Mesothelial cell of epicardium (in vitro differentiated cells): ENCODE results near the gene OLFML1. TPM values are rescaled to one million over a fixed set of nuclear protein-coding genes. Genes with fewer than 3 reads are reported as not detected.

ENCODE experiments used
- DNase-seq, 2 experiments: peaks; one replicate each; pipeline ENCODE4 v3.0.0; 2021; ENCODE audit warnings: low spot score in 2 of 2; ENCODE audit not compliant: unreplicated experiment in 2 of 2
- H3K27ac Mint-ChIP-seq: 2 replicates; pipeline ENCODE4 v1.8.0; 2021; ENCODE audit warnings: mixed read lengths
- H3K27me3 Mint-ChIP-seq: 2 replicates; pipeline ENCODE4 v1.8.0; 2021; ENCODE audit warnings: low read depth, mixed read lengths
- H3K36me3 Mint-ChIP-seq: 2 replicates; pipeline ENCODE4 v1.8.0; 2021; ENCODE audit warnings: mixed read lengths
- H3K4me1 Mint-ChIP-seq: 2 replicates; pipeline ENCODE4 v1.8.0; 2021; ENCODE audit warnings: mixed read lengths
- H3K4me3 Mint-ChIP-seq: 2 replicates; pipeline ENCODE4 v1.8.0; 2021; ENCODE audit warnings: mild to moderate bottlenecking, moderate library complexity, mixed read lengths
- H3K9me3 Mint-ChIP-seq: 2 replicates; pipeline ENCODE4 v1.8.0; 2021; ENCODE audit warnings: mixed read lengths
- total RNA-seq: library from RNA; stranded (reverse); gene quantifications from 3 replicates; pipeline ENCODE4 v1.2.1, GENCODE V29; 2021
- TF ChIP-seq, protein P1 (sequence below): fragments of 200-600 bp; sonication (generic); IDR thresholded peaks from one replicate; pipeline ENCODE4 v1.5.0; 2021; ENCODE audit warnings: antibody characterized with exemption; ENCODE audit not compliant: unreplicated experiment

Gene OLFML1
- total RNA-seq, 1 donor from 2014 or later, result 45.3 TPM

DNA sequence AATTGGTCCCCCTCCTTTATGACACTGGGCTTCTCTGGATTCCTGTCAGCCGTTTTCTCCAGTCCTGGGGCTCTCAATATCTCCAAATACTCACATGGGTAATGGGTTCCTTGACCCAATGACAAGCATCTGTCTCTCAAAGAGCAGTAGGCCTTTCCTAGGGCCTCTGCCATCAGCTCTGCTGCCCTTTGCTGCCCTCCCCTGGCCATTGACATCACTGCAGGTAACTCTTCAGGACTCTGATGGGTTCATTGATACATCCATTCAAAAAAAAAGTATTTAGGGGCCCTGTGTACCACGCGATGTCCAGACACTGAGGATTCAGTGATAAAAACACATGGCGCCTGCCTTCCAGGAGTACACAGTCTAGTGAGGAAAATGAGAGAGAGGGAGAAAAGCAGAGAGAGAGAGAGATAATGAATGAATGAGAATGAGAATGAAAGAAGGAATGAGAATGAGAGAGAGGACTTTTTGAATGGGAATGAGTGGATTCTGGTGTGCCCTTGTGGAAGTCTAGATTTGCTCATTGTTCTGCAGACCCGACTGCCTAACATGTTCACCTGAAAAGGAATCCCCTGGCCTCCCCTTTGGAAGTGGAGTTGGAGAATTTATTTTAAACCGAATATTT, 42.6 kb upstream of the OLFML1 start:
- Mint-ChIP-seq H3K27me3 (no peaks in the 10 kb centered on the region), H3K36me3 (peaks cover 10% of the 10 kb centered on the region), H3K27ac (no peak overlapping the region), H3K4me3 (no peak overlapping the region), H3K4me1 (peaks cover 21% of the 10 kb centered on the region), H3K9me3 (no peaks in the 10 kb centered on the region)
- DNase-seq, result peak; percentile 57 to 85
- TF ChIP-seq, protein P1, sequence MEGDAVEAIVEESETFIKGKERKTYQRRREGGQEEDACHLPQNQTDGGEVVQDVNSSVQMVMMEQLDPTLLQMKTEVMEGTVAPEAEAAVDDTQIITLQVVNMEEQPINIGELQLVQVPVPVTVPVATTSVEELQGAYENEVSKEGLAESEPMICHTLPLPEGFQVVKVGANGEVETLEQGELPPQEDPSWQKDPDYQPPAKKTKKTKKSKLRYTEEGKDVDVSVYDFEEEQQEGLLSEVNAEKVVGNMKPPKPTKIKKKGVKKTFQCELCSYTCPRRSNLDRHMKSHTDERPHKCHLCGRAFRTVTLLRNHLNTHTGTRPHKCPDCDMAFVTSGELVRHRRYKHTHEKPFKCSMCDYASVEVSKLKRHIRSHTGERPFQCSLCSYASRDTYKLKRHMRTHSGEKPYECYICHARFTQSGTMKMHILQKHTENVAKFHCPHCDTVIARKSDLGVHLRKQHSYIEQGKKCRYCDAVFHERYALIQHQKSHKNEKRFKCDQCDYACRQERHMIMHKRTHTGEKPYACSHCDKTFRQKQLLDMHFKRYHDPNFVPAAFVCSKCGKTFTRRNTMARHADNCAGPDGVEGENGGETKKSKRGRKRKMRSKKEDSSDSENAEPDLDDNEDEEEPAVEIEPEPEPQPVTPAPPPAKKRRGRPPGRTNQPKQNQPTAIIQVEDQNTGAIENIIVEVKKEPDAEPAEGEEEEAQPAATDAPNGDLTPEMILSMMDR, result peak; percentile 70

DNA sequence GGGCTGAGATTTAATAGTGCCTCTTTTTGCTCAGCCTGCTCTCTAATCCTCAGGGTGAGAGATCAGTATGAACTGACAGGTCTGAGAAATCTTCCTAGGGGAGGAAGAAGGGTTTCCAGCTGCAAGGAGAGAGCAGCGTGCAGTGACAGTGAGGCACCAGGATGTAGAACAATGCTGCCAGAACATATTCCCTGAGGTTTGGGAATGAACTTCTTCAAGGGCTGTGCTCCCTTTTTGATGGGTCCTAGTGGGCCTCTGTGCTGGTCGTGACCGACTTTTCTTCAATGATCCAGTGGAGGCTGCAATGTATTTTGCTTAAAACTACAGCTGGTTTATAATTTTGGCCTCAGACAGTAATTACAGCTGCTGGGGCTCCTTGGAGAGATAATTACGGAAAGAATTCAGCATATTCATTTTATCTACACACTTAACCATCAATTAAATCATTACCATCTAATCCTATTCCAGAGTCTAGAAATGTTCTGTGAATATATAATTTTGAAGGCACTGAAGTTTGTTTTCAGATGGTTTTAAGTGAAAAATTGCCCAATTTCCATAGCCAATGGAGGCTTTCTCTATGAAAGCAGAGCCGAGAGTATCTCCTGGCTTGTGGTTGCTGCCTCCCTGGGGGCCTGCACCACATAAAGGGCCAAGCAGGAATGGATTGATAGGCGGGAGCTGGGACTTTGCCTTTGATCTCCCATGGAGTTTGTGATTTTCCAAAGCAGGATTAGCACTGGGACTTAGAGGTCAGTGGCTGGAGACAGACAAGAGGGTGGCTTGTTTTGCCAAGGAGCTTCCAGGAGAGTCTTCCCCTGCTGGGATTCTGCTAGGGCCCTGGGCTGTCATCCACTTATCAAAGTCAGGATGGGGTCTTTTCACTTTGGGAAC, 41.0 kb upstream of the OLFML1 start:
- TF ChIP-seq, protein P1, result no peak
- Mint-ChIP-seq H3K4me1 (peaks cover 32% of the 10 kb centered on the region), H3K9me3 (no peaks in the 10 kb centered on the region), H3K27me3 (no peaks in the 10 kb centered on the region), H3K4me3 (no peak overlapping the region), H3K27ac (peak overlapping the region; percentile 60), H3K36me3 (peaks cover 10% of the 10 kb centered on the region)
- DNase-seq, result no peak

DNA sequence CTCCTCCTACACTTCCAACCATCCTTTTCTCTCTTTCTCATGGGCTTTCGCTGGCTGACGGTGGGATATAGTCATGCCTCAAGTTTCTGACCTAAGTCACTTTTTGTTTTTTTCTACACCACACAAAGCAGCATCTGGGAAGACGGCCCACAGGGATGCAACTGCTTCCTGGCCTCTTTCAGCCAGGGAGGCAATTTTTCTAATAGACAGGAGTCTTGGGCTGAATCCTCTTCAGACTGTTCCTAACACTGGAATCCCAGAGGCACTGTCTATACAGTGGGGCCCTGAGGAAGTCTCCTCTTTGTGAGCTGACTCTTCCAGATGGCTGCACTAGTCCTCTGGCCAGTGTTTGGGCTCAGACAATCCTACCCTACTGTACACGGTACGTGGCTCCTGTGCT, 39.7 kb upstream of the OLFML1 start:
- Mint-ChIP-seq H3K27ac (peak overlapping the region; percentile 3), H3K9me3 (no peaks in the 10 kb centered on the region), H3K36me3 (peaks cover 5% of the 10 kb centered on the region), H3K4me1 (peaks cover 44% of the 10 kb centered on the region), H3K4me3 (no peak overlapping the region), H3K27me3 (no peaks in the 10 kb centered on the region)
- TF ChIP-seq, protein P1, result no peak
- DNase-seq, result no peak

DNA sequence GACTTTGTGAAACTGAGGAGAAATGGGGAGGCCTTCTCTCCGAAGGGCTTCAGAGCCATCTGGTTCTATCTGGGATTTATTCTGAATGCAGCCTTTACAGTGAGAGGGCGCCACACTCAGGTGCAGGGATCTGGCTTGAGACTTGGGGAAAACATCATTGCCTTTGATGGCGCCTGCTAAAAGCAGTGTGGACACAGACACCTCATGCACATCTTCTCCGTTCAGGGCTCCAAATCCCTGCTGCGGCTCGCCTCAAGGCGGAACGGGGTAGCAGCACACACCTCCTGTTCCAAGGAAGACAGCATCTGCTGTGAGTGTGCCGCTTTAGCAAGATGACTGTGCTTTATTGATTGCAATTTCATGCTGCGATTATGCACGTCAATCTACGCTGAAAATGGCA, 37.1 kb upstream of the OLFML1 start:
- H3K4me1 Mint-ChIP-seq, result peaks cover 61% of the 10 kb centered on the region

DNA sequence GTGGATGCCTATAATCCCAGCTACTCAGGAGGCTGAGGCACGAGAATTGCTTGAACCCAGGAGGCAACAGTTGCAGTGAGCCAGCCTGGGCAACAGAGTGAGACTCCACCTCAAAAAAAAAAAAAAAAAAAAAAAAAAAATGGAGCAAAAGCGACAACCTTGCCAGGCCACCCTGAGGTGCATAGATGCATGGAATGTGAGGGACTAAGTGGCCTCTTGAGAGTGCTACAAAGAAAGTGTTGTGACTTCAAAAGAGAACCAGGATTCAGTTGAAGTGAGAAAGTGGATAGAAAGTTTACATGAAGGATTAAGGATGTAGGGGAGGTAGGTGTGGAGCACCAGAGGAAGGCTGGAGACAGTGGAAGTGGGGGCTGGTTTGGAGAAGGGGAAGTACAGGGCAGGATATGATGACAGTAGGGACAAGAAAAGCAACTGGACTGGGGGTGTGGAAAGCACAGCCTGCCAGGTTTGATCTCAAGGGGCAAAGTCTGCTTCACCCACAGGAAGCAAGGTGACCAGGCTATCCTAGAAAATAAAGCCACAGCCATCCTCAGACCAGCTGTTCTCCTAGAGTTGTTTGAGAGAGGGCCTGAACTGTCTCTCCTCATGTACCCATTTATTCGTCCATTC, 36.0 kb upstream of the OLFML1 start:
- Mint-ChIP-seq H3K27ac (peak overlapping the region; percentile 10), H3K36me3 (no peaks in the 10 kb centered on the region), H3K27me3 (no peaks in the 10 kb centered on the region), H3K4me1 (peaks cover 56% of the 10 kb centered on the region), H3K9me3 (no peaks in the 10 kb centered on the region), H3K4me3 (no peak overlapping the region)
- DNase-seq, result no peak
- TF ChIP-seq, protein P1, result no peak

More for the DNA sequence above, 37.1 kb upstream of the OLFML1 start:
- TF ChIP-seq, protein P1, result no peak
- H3K9me3 Mint-ChIP-seq, result no peaks in the 10 kb centered on the region
- DNase-seq, result no peak
- no peaks in the 10 kb centered on the region for H3K27me3 Mint-ChIP-seq
- no peak overlapping the region for H3K27ac Mint-ChIP-seq
- no peaks in the 10 kb centered on the region for H3K36me3 Mint-ChIP-seq
- no peak overlapping the region for H3K4me3 Mint-ChIP-seq
